NOMO-1 (cell line): ENCODE data around the gene CHRNG.
A peak's percentile ranks its signal among the peaks of the same experiment; 100 is the strongest.
"Not testable (repeated sequence)": the region's sequence is repeated elsewhere in the genome, so short reads cannot be mapped to it uniquely, and the experiment has no call there.

ENCODE experiments used
- DNase-seq, 2 experiments: peaks; one replicate each; lab custom pipeline; 2025; ENCODE audit not compliant: unreplicated experiment in 2 of 2; lab: John Stamatoyannopoulos, UW

The CHRNG gene

GRCh38 chr2:232542715-232543467 lies 3.4 kb downstream of the CHRNG start:
- no peak for DNase-seq

DNA sequence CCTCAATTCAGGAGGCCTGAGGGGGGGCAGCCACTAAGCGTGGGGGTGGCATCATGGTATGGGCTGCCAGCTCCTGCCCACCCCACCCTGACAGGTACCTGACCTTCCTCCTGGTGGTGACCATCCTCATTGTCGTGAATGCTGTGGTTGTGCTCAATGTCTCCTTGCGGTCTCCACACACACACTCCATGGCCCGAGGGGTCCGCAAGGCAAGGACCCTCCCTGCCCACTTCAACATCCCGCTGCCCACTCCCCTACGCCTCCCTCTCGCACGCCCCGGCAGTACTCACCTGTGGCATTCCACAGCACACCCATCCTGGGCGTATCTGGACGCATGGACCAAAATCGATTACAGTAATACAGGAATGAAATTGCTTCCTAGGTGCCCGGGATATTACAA lies 4.0 kb downstream of the CHRNG start:
- no peak for DNase-seq

DNA sequence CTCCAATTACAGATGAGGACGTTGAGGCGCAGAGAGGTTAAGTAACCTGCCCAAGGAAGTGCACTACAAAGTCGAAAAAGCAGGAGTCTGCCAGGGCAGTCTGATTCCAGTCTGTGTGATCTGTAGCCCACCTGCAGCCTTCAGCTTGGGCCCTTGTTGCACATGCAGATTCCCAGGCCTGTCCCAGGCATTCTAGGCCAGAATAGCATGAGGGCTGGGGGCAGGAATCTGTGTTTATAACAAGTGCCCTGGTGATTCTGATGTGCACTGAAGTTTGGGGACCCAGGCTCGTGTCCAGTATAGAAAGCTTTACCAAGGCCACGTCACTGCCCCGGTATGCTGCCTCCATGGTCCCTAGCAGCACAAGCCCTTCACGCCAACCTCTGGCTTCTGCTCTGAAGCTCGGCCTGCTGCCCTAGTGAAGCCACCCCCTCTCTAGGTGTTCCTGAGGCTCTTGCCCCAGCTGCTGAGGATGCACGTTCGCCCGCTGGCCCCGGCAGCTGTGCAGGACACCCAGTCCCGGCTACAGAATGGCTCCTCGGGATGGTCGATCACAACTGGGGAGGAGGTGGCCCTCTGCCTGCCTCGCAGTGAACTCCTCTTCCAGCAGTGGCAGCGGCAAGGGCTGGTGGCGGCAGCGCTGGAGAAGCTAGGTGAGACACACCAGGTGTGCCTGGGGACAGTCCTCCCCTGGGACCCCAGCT lies 4.6 kb downstream of the CHRNG start:
- DNase-seq, result no peak

GRCh38 chr2:232544674-232545073 lies 5.2 kb downstream of the CHRNG start:
- no peak for DNase-seq

- DNase-seq, result no peak
Observed at GRCh38 chr2:232545511-232546375, 6.3 kb downstream of the CHRNG start.

DNA sequence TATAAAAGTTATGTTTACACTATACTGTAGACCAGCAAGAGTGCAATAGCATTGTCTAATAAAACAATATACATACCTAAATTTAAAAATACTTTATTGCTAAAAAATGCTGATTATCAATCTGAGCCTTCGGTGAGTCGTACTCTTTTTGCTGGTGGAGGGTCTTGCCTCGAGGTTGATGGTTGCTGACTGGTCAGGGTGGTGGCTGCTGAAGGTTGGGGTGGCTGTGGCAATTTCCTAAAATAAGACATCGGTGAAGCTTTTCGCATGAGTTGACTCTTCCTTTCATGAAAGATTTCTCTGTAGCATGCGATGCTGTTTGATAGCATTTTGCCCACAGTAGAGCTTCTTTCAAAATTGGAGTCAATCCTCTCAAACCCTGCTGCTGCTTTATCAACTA lies 8.5 kb downstream of the CHRNG start:
- no peak for DNase-seq

- DNase-seq, result no peak
Observed at GRCh38 chr2:232549655-232550353, 10.3 kb downstream of the CHRNG start.

- peak; percentile 83 to 91 for DNase-seq
Observed at GRCh38 chr2:232550354-232551249, 11.1 kb downstream of the CHRNG start, which contains the start of the genes EIF4E2 and TIGD1. Gene EIF4E2, plus strand, starts transcription at chr2:232550689. Its CDS starts 36 bp downstream, at chr2:232550725. Gene TIGD1, minus strand, starts transcription at chr2:232550557. Its CDS starts 675 bp downstream, at chr2:232549882.

GRCh38 chr2:232551250-232551638 lies 11.8 kb downstream of the CHRNG start:
- DNase-seq, result peak in 1 of 2 experiments; percentile 50

DNA sequence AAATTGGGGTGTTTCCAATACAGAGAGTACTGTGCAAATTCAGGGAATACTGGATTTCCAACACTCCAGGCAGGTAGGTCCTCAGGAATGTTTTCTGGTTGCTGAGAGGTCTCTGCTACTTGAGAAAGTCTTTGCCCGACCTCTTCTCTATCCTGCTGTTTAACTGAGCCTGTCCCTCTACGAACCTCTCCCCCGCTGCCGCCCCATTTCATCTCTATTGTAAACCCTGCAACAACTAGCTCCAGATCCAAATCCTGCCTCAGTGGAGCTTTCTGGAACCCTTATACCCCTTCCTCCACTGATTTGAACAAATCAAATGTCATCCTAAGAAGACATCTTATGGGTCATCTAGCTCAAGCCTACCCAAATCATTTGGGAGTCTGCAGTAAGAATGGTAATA lies 12.3 kb downstream of the CHRNG start:
- DNase-seq, result no peak

GRCh38 chr2:232556426-232556825 lies 16.9 kb downstream of the CHRNG start:
- DNase-seq, result no peak

- DNase-seq, result no peak
Observed at GRCh38 chr2:232562515-232563151, 23.1 kb downstream of the CHRNG start.

GRCh38 chr2:232563580-232563979 lies 24.1 kb downstream of the CHRNG start:
- no peak for DNase-seq

DNA sequence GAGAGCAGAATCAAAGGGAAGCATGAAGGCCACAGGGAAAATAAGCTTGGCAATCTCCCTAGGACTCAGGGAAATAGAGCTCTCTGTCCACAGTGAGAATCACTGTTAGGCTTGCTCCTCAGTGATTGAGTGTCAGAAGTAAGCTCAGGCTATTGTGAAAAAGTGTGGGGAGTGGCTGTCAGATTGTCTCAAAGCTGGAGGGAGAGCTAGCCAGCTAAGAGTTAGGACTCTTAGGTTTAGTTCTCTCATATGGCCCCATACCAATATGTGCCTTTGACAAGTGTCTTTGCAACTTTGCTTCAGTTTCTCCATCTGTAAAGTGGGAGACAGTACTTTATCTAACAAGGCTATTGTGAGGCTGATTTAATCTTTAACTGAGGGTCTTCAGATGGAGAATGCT lies 28.2 kb downstream of the CHRNG start:
- no peak for DNase-seq

DNA sequence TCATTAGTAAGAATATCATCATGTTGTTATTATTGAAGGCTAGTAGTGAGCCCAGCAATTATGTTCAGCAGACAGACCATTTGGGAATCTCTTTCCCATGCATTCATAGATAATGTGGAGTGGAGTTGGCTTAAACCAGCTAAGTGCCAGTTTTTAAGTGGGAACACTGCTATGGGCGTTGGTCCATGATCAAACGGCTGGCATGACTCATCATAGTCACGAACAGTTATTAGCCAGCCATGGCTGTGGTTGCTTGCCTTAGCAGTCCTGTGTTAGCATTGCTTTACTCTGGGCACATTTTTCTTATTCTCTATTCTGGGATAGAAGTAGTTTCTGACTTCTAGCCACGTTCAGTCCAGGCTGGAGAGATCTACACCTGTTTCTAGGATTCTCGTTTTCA lies 28.7 kb downstream of the CHRNG start:
- DNase-seq, result peak; percentile 24 to 59

DNA sequence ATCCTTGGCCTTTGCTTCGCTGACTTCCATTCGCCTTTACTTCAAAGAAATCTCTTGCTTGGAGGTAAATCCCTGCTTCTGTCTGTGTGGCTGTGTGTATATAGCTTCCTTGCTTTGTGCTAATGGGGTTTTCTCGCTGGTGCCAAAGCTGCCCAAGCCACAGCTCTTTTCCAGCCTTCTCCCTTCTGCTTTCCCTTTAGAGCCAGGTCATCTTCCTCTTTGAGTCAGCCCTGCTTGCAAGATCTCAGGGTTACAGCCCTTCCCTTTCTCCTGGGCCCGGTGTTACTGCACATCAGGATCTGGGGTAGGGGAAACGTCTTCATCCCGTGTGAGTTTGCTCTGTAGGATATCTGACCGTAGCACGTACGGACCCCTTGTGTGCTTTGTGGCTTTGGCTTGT lies 30.0 kb downstream of the CHRNG start:
- no peak for DNase-seq

DNA sequence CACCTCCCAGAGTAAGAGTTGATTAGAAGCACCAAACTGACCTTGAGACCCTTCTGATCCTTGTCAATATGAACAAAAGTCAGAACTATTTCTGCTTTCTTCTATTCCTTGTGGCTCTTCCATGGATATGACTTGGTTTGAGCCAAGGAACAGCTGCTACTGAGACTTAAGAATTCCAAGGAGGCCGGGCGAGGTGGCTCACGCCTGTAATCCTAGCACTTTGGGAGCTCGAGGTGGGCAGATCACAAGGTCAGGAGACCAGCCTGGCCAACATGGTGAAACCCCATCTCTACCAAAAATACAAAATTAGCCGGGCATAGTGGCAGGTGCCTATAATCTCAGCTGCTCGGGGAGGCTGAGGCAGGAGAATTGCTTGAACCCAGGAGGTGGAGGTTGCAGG lies 31.0 kb downstream of the CHRNG start:
- DNase-seq, result not testable (repeated sequence)

- no peak for DNase-seq
Observed at GRCh38 chr2:232571026-232571474, 31.6 kb downstream of the CHRNG start.

DNA sequence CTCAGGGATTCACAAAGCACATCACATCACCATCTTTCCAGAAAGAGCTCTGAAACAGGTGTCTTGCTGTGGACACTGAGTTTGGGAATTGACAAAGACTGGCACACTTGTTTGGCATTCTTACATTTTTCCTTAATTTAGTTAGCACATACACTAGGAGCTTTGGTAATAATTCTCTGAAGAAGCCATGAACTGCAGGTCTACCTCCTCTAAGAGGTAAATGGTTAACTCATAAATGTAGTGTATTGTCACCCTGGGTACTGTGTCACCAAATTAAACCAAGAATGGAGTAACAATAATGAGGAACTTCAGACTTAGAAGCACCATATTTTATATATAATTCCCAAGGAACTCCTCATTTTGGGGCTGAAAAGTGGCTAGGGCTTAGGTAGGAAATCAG lies 33.5 kb downstream of the CHRNG start:
- DNase-seq, result no peak
